Chondrocyte (in vitro differentiated cells): ENCODE measurements around the gene ATP8B2. TPM values are rescaled to one million over a fixed set of nuclear protein-coding genes. Genes with fewer than 3 reads are reported as not detected.
"Not testable (repeated sequence)": the region's sequence is repeated elsewhere in the genome, so short reads cannot be mapped to it uniquely, and the experiment has no call there.

Source experiments
- DNase-seq: peaks from one replicate; pipeline ENCODE4 v3.0.0; 2021; ENCODE audit warnings: mixed read lengths, low spot score
- H3K27ac Mint-ChIP-seq: one replicate; pipeline ENCODE4 v1.8.0; 2021; ENCODE audit warnings: mild to moderate bottlenecking, moderate library complexity, mixed read lengths; ENCODE audit not compliant: unreplicated experiment
- H3K27me3 Mint-ChIP-seq: 2 replicates; pipeline ENCODE4 v1.8.0; 2021; ENCODE audit warnings: low read depth, mixed read lengths
- H3K36me3 Mint-ChIP-seq: 2 replicates; pipeline ENCODE4 v1.8.0; 2021; ENCODE audit warnings: low read depth, mixed read lengths
- H3K4me1 Mint-ChIP-seq: 2 replicates; pipeline ENCODE4 v1.8.0; 2021; ENCODE audit warnings: low read depth, mild to moderate bottlenecking, mixed read lengths
- H3K4me3 Mint-ChIP-seq: one replicate; pipeline ENCODE4 v1.8.0; 2021; ENCODE audit warnings: mild to moderate bottlenecking, moderate library complexity, mixed read lengths; ENCODE audit not compliant: unreplicated experiment
- H3K9me3 Mint-ChIP-seq: 2 replicates; pipeline ENCODE4 v1.8.0; 2021; ENCODE audit warnings: low read depth, mixed read lengths
- CTCF ChIP-seq: fragments of 200-600 bp; sonication (generic); IDR thresholded peaks from 2 replicates; pipeline ENCODE4 v1.5.0; 2021; ENCODE audit warnings: antibody characterized with exemption, mild to moderate bottlenecking, moderate library complexity
- total RNA-seq: library from RNA; stranded (reverse); gene quantifications from 3 replicates; pipeline ENCODE4 v1.2.1, GENCODE V29; 2021

The ATP8B2 gene
- total RNA-seq, 1 donor from 2014 or later: 86.6 TPM

DNA sequence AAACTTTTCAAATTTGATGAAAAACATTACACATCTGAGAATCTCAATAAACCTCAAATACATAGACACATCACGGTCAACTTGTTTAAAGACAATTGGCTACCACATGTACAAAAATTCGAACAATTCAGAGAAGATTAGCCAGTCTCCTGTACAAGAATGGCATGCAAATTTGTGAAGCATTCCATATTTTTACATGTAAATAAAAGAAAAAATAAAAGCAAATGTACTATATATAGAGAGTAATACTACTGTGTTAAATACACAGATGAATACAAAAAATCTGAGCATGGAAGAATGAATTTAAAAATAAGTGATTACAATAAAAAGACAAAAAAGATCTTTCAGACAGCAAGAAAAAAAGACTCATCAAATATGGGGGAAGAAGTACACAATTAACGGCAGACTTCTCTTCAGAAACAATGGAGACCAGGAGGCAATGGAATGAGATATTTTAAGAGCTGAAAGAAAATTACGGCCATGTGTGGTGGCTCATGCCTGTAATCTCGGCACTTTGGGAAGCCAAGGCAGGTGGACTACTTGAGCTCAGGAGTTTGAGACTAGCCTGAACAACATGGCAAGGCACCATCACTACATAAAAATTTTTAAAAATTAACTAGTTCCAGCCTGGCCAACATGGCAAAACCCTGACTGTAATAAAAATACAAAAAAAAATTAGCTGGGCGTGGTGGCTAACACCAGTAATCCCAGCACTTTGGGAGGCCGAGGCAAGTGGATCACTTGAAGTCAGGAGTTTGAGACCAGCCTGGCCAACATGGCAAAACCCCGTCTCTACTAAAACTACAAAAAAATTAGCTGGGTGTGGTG, 29.7 kb upstream of the ATP8B2 start:
- H3K27ac Mint-ChIP-seq: no peak overlapping the region
- H3K4me1 Mint-ChIP-seq: no peaks in the 10 kb centered on the region
- H3K9me3 Mint-ChIP-seq: peaks cover 20% of the 10 kb centered on the region
- H3K36me3 Mint-ChIP-seq: peaks cover 8% of the 10 kb centered on the region
- no peak for TF ChIP-seq CTCF
- H3K27me3 Mint-ChIP-seq: peaks cover 9% of the 10 kb centered on the region
- no peak for DNase-seq
- H3K4me3 Mint-ChIP-seq: no peak overlapping the region

DNA sequence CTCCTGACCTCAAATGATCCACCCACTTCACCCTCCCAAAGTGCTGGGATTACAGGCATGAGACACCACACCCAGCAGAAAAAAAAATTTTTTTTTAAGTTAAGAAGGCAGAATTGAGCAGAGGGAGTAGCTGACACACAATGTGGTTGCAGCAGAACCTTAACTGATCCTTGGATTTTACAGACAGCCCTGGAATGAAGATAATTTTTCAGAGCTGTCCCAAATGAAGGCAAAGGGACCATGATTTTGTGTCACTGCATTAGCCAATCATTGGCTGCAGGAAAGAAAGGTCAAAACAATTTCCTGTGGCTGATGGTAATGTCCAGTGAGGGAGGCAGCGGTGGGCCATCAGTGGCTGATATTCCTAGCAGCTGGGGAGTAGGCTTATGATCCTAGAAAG, 23.7 kb upstream of the ATP8B2 start:
- no peak overlapping the region for H3K27ac Mint-ChIP-seq

GRCh38 chr1:154304664-154305337, 20.5 kb upstream of the ATP8B2 start:
- Mint-ChIP-seq H3K4me1 (peaks cover 2% of the 10 kb centered on the region), H3K27ac (no peak overlapping the region), H3K36me3 (no peaks in the 10 kb centered on the region), H3K9me3 (no peaks in the 10 kb centered on the region), H3K4me3 (no peak overlapping the region), H3K27me3 (no peaks in the 10 kb centered on the region)
- no peak for TF ChIP-seq CTCF
- DNase-seq: no peak

More for the DNA sequence above, 23.7 kb upstream of the ATP8B2 start:
- Mint-ChIP-seq H3K27me3 (peaks cover 3% of the 10 kb centered on the region), H3K36me3 (no peaks in the 10 kb centered on the region), H3K4me1 (peaks cover 2% of the 10 kb centered on the region), H3K9me3 (peaks cover 5% of the 10 kb centered on the region), H3K4me3 (no peak overlapping the region)
- DNase-seq: no peak
- no peak for TF ChIP-seq CTCF

- Mint-ChIP-seq H3K4me3 (no peak overlapping the region), H3K27me3 (no peaks in the 10 kb centered on the region), H3K27ac (no peak overlapping the region), H3K9me3 (no peaks in the 10 kb centered on the region), H3K4me1 (peaks cover 2% of the 10 kb centered on the region), H3K36me3 (no peaks in the 10 kb centered on the region)
- TF ChIP-seq CTCF: no peak
- no peak for DNase-seq
Observed at GRCh38 chr1:154306151-154306550, 19.2 kb upstream of the ATP8B2 start.

DNA sequence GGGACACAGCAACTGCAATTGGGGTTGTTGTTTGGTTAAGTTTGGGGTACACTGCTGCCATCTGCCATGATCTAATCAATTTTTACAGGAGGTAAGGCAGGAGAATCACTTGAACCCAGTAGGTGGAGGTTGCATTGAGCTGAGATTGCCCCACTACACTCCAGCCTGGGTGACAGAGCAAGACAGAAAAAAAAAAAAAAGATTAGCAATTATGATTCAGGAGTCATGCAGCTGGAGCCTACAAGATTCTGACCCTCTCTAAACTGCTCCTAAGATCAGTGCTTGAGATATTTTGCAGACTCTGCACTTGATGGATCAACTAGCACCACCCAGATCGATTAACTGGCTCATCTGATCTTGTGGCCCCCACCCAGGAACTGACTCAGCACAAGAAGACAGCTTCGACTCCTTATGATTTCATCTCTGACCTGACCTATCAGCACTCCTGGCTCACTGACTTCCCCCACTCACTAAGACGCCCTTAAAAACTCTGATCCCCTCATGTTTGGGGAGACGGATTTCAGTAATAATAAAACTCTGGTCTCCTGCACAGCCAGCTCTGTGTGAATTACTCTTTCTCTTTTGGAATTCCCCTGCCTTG, 17.6 kb upstream of the ATP8B2 start:
- H3K4me1 Mint-ChIP-seq, H3K4me3 Mint-ChIP-seq, H3K27ac Mint-ChIP-seq, DNase-seq, H3K36me3 Mint-ChIP-seq, H3K9me3 Mint-ChIP-seq, H3K27me3 Mint-ChIP-seq: not testable (repeated sequence)

DNA sequence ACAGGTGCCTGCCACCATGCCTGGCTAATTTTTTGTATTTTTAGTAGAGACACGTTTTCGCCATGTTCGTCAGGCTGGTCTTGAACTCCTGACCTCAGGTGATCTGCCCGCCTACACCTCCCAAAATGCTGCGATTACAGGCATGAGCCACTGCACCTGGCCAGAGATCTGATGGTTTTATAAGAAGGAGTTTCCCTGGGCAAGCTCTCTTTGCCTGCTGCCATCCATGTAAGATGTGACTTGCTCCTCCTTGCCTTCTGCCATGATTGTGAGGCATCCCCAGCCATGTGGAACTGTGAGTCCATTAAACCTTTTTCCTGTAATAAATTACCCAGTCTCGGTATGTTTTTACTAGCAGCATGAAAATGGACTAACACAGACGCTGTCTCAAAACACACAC, 16.2 kb upstream of the ATP8B2 start:
- H3K4me3 Mint-ChIP-seq, H3K36me3 Mint-ChIP-seq, H3K27ac Mint-ChIP-seq, DNase-seq, H3K9me3 Mint-ChIP-seq, H3K4me1 Mint-ChIP-seq: not testable (repeated sequence)
- H3K27me3 Mint-ChIP-seq: peaks cover 13% of the 10 kb centered on the region

DNA sequence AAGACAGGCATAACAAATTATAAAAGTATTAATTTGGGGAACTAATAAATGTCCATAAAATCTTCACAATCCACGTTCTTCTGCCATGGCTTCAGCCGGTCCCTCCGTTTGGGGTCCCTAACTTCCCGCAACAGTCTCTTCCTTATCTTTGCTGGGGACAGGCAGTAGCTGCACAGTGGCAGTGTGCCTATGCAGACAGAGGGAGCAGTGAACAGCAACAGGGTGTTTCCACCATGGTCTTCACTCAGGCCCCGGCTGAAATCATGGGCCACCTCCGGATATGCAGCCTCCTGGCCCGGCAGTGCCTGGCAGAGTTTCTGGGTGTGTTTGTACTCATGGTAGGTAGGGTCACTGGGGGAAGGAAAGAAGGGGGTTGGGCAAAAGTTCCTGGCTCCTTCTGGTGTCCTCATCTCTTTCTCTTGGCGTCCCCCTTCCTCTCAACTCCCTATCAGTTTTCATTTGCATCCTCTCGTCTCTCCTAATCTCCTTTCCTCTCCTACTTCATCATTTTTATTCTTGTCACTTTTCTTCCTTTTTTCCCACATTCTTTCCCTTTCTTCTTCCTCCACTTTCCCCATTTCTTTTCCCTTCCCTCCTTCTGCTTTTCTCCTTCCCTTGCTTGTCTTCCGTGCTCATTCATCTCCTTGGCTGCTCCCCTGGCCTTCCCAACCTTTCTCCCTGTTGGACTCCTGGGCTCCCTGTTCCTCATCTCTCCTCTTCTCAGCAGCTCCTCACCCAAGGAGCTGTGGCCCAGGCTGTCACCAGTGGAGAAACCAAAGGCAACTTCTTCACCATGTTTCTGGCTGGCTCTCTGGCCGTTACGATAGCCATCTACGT, 12.9 kb upstream of the ATP8B2 start:
- H3K36me3 Mint-ChIP-seq, H3K4me3 Mint-ChIP-seq, H3K9me3 Mint-ChIP-seq, DNase-seq, H3K4me1 Mint-ChIP-seq, H3K27ac Mint-ChIP-seq: not testable (repeated sequence)
- peaks cover 17% of the 10 kb centered on the region for H3K27me3 Mint-ChIP-seq
